Smooth muscle cell (in vitro differentiated cells): ENCODE data around the gene PADI4. TPM values are rescaled to one million over a fixed set of nuclear protein-coding genes. Genes with fewer than 3 reads are reported as not detected.

Experiments
- DNase-seq: peaks from one replicate; lab custom pipeline; 2025; ENCODE audit not compliant: unreplicated experiment; lab: John Stamatoyannopoulos, UW
- H2AFZ ChIP-seq: fragments of 200-600 bp; sonication (generic); 2 replicates; pipeline ENCODE4 v1.6.0; 2016; ENCODE audit warnings: antibody characterized with exemption, low read depth, mild to moderate bottlenecking
- H3F3A ChIP-seq: fragments of 200-600 bp; sonication (generic); 2 replicates; pipeline ENCODE4 v1.6.0; 2017; ENCODE audit warnings: antibody characterized with exemption, low read depth
- H3K27ac ChIP-seq: fragments of 200-600 bp; sonication (generic); 2 replicates; pipeline ENCODE4 v1.5.1; 2016; ENCODE audit warnings: low read depth, mild to moderate bottlenecking
- H3K27me3 ChIP-seq: fragments of 200-600 bp; sonication (generic); 2 replicates; pipeline ENCODE4 v1.6.1; 2016; ENCODE audit warnings: low read depth, mild to moderate bottlenecking
- H3K36me3 ChIP-seq: fragments of 200-600 bp; sonication (generic); 2 replicates; pipeline ENCODE4 v1.5.1; 2016; ENCODE audit warnings: low read depth
- H3K4me1 ChIP-seq: fragments of 200-600 bp; sonication (generic); 2 replicates; pipeline ENCODE4 v1.5.1; 2016; ENCODE audit warnings: low read depth
- H3K4me2 ChIP-seq: fragments of 200-600 bp; sonication (generic); 2 replicates; pipeline ENCODE4 v1.6.0; 2016; ENCODE audit warnings: mild to moderate bottlenecking
- H3K4me3 ChIP-seq: fragments of 200-600 bp; sonication (generic); 2 replicates; pipeline ENCODE4 v1.5.1; 2016; ENCODE audit warnings: mild to moderate bottlenecking
- H3K79me2 ChIP-seq: fragments of 200-600 bp; sonication (generic); 2 replicates; pipeline ENCODE4 v1.6.0; 2016; ENCODE audit warnings: low read depth, mild to moderate bottlenecking
- H3K9ac ChIP-seq: fragments of 200-600 bp; sonication (generic); 2 replicates; pipeline ENCODE4 v1.6.0; 2016; ENCODE audit warnings: low read depth
- H3K9me3 ChIP-seq: fragments of 200-600 bp; sonication (generic); replicated peaks from 2 replicates; pipeline ENCODE4 v1.5.1; 2016; ENCODE audit warnings: low read depth
- H4K20me1 ChIP-seq: fragments of 200-600 bp; sonication (generic); 2 replicates; pipeline ENCODE4 v1.6.0; 2016; ENCODE audit warnings: low read depth
- CTCF ChIP-seq: fragments of 200-600 bp; sonication (generic); IDR thresholded peaks from 2 replicates; pipeline ENCODE4 v1.5.1; 2017; ENCODE audit warnings: borderline replicate concordance, mild to moderate bottlenecking, antibody characterized with exemption; ENCODE audit not compliant: insufficient read depth, poor library complexity, severe bottlenecking
- WGBS: methylation state at CpG from one replicate; pipeline ENCODE4 v1.1.7; 2016; ENCODE audit warnings: low lambda C conversion rate; 5-methylcytosine and 5-hydroxymethylcytosine counted together
- polyA plus RNA-seq: library from polyadenylated mRNA; unstranded; fragments of >200 nt; fragmentation: Nextera tagmentation; extraction: Ambion mirVana; gene quantifications from 2 replicates; pipeline ENCODE4 v1.2.1, GENCODE V29; 2016
- total RNA-seq: library from RNA; depleted of rRNA; stranded (reverse); fragments of >200 nt; gene quantifications from 2 replicates; pipeline ENCODE4 v1.2.3, GENCODE V29; 2014

PADI4 gene
- total and polyA plus RNA-seq, 2 experiments from 2014 or later, result not detected

- H3K36me3 ChIP-seq, result no peaks in the 10 kb centered on the region
- no peaks in the 10 kb centered on the region for H3K79me2 ChIP-seq
- no peak overlapping the region for H3K4me2 ChIP-seq
- H3K9me3 ChIP-seq, result no peaks in the 10 kb centered on the region
- H4K20me1 ChIP-seq, result no peaks in the 10 kb centered on the region
- no peak for TF ChIP-seq CTCF
- H3K4me1 ChIP-seq, result no peaks in the 10 kb centered on the region
- WGBS, result 68% methylated on average over 7 of the region's 7 CpGs
- no peaks in the 10 kb centered on the region for H3K27me3 ChIP-seq
- no peak for DNase-seq
- no peak overlapping the region for H3K9ac ChIP-seq
- H3K4me3 ChIP-seq, result no peak overlapping the region
- no peak overlapping the region for H2AFZ ChIP-seq
- no peak overlapping the region for H3K27ac ChIP-seq
- H3F3A ChIP-seq, result peaks cover 7% of the 10 kb centered on the region
Observed at GRCh38 chr1:17292299-17293160, 15.5 kb upstream of the PADI4 start.

- no peak overlapping the region for H3K4me2 ChIP-seq
- no peaks in the 10 kb centered on the region for H3K79me2 ChIP-seq
- no peaks in the 10 kb centered on the region for H4K20me1 ChIP-seq
- WGBS, result 82% methylated on average over 14 of the region's 14 CpGs
- H3K4me1 ChIP-seq, result no peaks in the 10 kb centered on the region
- H3K4me3 ChIP-seq, result no peak overlapping the region
- H3K27ac ChIP-seq, result no peak overlapping the region
- no peak overlapping the region for H3K9ac ChIP-seq
- no peaks in the 10 kb centered on the region for H3K36me3 ChIP-seq
- no peak for TF ChIP-seq CTCF
- H3K27me3 ChIP-seq, result no peaks in the 10 kb centered on the region
- no peaks in the 10 kb centered on the region for H3K9me3 ChIP-seq
- H2AFZ ChIP-seq, result no peak overlapping the region
- no peak for DNase-seq
- peaks cover 7% of the 10 kb centered on the region for H3F3A ChIP-seq
Observed at GRCh38 chr1:17293681-17294425, 14.1 kb upstream of the PADI4 start.

DNA sequence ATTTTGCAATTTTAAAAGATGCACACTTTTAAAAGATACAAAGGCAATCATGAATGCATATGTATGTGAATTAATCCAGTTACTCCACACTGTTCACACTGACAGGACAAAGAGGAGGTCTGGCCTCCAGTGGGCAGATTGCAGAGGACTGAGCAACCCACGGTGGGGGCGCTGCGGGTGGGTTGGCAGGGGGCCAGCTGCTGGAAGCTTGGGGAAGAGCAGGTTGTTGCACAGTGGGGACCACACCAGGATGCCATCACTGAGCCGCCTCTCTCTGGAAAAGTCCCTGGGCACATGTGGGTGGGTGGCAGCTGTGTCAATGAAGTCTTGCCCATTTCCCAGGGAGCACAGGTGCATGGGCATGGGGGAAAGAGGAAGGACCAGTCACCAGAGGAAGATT, 12.7 kb upstream of the PADI4 start:
- Histone ChIP-seq H4K20me1 (no peaks in the 10 kb centered on the region), H3K4me1 (no peaks in the 10 kb centered on the region), H3K4me3 (no peak overlapping the region), H3K27me3 (no peaks in the 10 kb centered on the region), H3K9me3 (no peaks in the 10 kb centered on the region), H2AFZ (no peak overlapping the region), H3K4me2 (no peak overlapping the region), H3K27ac (no peak overlapping the region), H3K9ac (no peak overlapping the region), H3K36me3 (no peaks in the 10 kb centered on the region), H3K79me2 (no peaks in the 10 kb centered on the region), H3F3A (no peaks in the 10 kb centered on the region)
- TF ChIP-seq CTCF, result no peak
- WGBS, result 96% methylated on average over 4 of the region's 4 CpGs
- DNase-seq, result no peak
